Immature natural killer cell (primary cell): ENCODE measurements around the gene GPR85. TPM values are rescaled to one million over a fixed set of nuclear protein-coding genes. Genes with fewer than 3 reads are reported as not detected.

ENCODE experiments used
- DNase-seq, 3 donors: peaks; one replicate each; pipeline ENCODE4 v3.0.0; 2022; ENCODE audit warnings: mixed read lengths in 1 of 3
- H3K27ac Mint-ChIP-seq, 6 donors: one replicate each; pipeline ENCODE4 v1.8.0; 2020; ENCODE audit warnings: mixed read lengths in 6 of 6, mild to moderate bottlenecking in 5 of 6, inconsistent platforms in 4 of 6, moderate library complexity in 3 of 6
- H3K27me3 Mint-ChIP-seq, 3 donors: one replicate each; pipeline ENCODE4 v1.8.0; 2020 to 2021; ENCODE audit warnings: low read depth in 3 of 3, mild to moderate bottlenecking in 3 of 3, mixed read lengths in 3 of 3, moderate library complexity in 3 of 3, inconsistent platforms in 1 of 3
- H3K36me3 Mint-ChIP-seq, 3 donors: one replicate each; pipeline ENCODE4 v1.8.0; 2020; ENCODE audit warnings: mixed read lengths in 3 of 3, inconsistent platforms in 2 of 3, mild to moderate bottlenecking in 2 of 3
- H3K4me1 Mint-ChIP-seq, 2 donors: one replicate each; pipeline ENCODE4 v1.8.0; 2020; ENCODE audit warnings: inconsistent platforms in 2 of 2, mild to moderate bottlenecking in 2 of 2, mixed read lengths in 2 of 2, moderate library complexity in 1 of 2
- H3K4me3 Mint-ChIP-seq, 5 donors: one replicate each; pipeline ENCODE4 v1.8.0; 2020; ENCODE audit warnings: mild to moderate bottlenecking in 5 of 5, mixed read lengths in 5 of 5, inconsistent platforms in 3 of 5, moderate library complexity in 3 of 5
- H3K9me3 Mint-ChIP-seq, 6 donors: one replicate each; pipeline ENCODE4 v1.8.0; 2020; ENCODE audit warnings: mild to moderate bottlenecking in 6 of 6, mixed read lengths in 6 of 6, inconsistent platforms in 4 of 6, moderate library complexity in 3 of 6
- polyA plus RNA-seq, 3 donors: library from polyadenylated mRNA; unstranded; fragments of 300-500 nt; fragmentation: Illumina TruSeq; gene quantifications; one replicate each; pipeline ENCODE4 v1.2.3, GENCODE V29; 2021

The GPR85 gene
- polyA plus RNA-seq, 3 donors from 2014 or later, result not detected

- H3K9me3 Mint-ChIP-seq, result no peaks in the 10 kb centered on the region
These were observed 12.8 kb upstream of the GPR85 start for GRCh38 chr7:113099284-113099919.

DNA sequence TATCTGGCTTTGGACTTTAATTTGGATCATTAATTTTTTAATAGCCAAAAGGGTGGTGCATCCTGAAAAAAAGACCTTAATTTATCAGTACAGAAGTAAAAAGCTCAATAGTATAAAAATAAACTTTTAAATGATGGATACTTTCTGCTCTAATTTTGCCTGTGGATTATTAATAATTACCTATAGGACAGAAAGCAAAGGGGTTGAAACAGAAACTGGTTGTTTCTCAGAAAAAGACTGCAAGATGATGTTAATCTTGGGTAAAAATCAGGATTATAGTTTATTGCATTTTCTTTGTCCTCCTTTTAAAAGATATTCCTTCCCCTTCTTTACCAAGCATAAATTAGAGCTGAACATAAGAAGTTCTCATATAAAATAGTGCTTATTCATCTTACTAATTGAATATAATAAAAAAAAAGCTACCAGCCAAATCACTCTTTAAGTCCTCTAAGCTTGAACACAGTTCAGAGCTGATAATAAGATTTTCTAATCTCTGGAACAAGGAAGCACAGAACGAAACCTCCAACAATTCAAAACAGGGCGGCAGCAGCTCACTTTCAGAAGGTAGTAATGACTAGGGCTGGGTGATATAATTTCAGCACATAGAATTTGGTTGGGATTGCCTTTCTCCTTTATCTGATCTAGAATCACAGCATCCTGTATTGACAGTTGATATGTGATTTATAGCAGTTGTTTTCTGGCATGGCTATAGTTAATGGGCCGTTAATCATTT, 8.1 kb upstream of the GPR85 start:
- Mint-ChIP-seq H3K4me3 (no peak overlapping the region), H3K4me1 (no peaks in the 10 kb centered on the region), H3K9me3 (peaks cover 0 to 2% (median 0%) of the 10 kb centered on the region in 6 donors), H3K27ac (no peak overlapping the region), H3K27me3 (peaks cover 2 to 7% (median 4%) of the 10 kb centered on the region in 3 donors), H3K36me3 (no peaks in the 10 kb centered on the region)
- no peak for DNase-seq

More at GRCh38 chr7:113099284-113099919, 12.8 kb upstream of the GPR85 start:
- Mint-ChIP-seq H3K36me3 (no peaks in the 10 kb centered on the region), H3K27ac (no peak overlapping the region), H3K27me3 (peaks cover 0 to 9% (median 6%) of the 10 kb centered on the region in 3 donors), H3K4me3 (no peak overlapping the region), H3K4me1 (no peaks in the 10 kb centered on the region)
- no peak for DNase-seq

DNA sequence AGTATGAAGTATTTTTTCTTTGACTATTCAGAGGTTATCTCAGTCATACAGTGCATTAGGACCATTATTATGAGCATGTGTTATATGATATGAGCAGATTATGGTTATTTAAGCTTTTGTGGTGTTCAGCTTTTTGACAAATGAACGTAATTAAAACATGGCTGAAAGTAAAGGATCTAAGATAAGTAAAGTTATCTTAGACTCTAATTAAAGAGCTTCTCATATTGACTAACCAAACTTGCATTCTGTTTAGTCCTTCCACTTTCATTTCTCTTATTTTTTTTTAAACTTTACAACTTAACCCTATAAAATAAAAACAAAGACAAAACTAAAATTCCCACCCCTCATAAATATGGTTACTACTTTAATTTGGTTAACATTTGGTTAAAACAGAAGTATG, 6.9 kb upstream of the GPR85 start:
- no peak overlapping the region for H3K4me3 Mint-ChIP-seq
- DNase-seq, result no peak
- no peaks in the 10 kb centered on the region for H3K36me3 Mint-ChIP-seq
- no peaks in the 10 kb centered on the region for H3K4me1 Mint-ChIP-seq
- no peak overlapping the region for H3K27ac Mint-ChIP-seq
- peaks cover 0 to 2% (median 0%) of the 10 kb centered on the region in 6 donors for H3K9me3 Mint-ChIP-seq
- peaks cover 2 to 7% (median 4%) of the 10 kb centered on the region in 3 donors for H3K27me3 Mint-ChIP-seq

GRCh38 chr7:113092762-113093161, 6.1 kb upstream of the GPR85 start:
- Mint-ChIP-seq H3K4me1 (no peaks in the 10 kb centered on the region), H3K27ac (no peak overlapping the region), H3K36me3 (no peaks in the 10 kb centered on the region), H3K27me3 (peaks cover 2 to 7% (median 4%) of the 10 kb centered on the region in 3 donors), H3K9me3 (peaks cover 0 to 4% (median 0%) of the 10 kb centered on the region in 6 donors), H3K4me3 (no peak overlapping the region)
- no peak for DNase-seq

- Mint-ChIP-seq H3K4me3 (peak overlapping the region in 1 of 5 donors; percentile 11), H3K9me3 (peaks cover 0 to 5% (median under 1%) of the 10 kb centered on the region in 6 donors), H3K36me3 (no peaks in the 10 kb centered on the region), H3K27me3 (peaks cover 3 to 20% (median 12%) of the 10 kb centered on the region in 3 donors), H3K27ac (no peak overlapping the region), H3K4me1 (no peaks in the 10 kb centered on the region)
- DNase-seq, result no peak
These were observed 708 bp upstream of the GPR85 start for GRCh38 chr7:113087071-113087998.

GRCh38 chr7:113085781-113086390, 741 bp downstream of the GPR85 start:
- H3K36me3 Mint-ChIP-seq, result no peaks in the 10 kb centered on the region
- H3K4me1 Mint-ChIP-seq, result no peaks in the 10 kb centered on the region
- H3K4me3 Mint-ChIP-seq, result peak overlapping the region in 1 of 5 donors; percentile 35
- no peak for DNase-seq
- H3K9me3 Mint-ChIP-seq, result peaks cover 0 to 5% (median under 1%) of the 10 kb centered on the region in 6 donors
- H3K27ac Mint-ChIP-seq, result no peak overlapping the region
- H3K27me3 Mint-ChIP-seq, result peaks cover 3 to 23% (median 10%) of the 10 kb centered on the region in 3 donors

GRCh38 chr7:113084496-113085172, 2.0 kb downstream of the GPR85 start:
- Mint-ChIP-seq H3K4me3 (no peak overlapping the region), H3K27me3 (peaks cover 3 to 23% (median 10%) of the 10 kb centered on the region in 3 donors), H3K9me3 (peaks cover 0 to 5% (median 0%) of the 10 kb centered on the region in 6 donors), H3K36me3 (no peaks in the 10 kb centered on the region), H3K27ac (no peak overlapping the region), H3K4me1 (no peaks in the 10 kb centered on the region)
- no peak for DNase-seq

DNA sequence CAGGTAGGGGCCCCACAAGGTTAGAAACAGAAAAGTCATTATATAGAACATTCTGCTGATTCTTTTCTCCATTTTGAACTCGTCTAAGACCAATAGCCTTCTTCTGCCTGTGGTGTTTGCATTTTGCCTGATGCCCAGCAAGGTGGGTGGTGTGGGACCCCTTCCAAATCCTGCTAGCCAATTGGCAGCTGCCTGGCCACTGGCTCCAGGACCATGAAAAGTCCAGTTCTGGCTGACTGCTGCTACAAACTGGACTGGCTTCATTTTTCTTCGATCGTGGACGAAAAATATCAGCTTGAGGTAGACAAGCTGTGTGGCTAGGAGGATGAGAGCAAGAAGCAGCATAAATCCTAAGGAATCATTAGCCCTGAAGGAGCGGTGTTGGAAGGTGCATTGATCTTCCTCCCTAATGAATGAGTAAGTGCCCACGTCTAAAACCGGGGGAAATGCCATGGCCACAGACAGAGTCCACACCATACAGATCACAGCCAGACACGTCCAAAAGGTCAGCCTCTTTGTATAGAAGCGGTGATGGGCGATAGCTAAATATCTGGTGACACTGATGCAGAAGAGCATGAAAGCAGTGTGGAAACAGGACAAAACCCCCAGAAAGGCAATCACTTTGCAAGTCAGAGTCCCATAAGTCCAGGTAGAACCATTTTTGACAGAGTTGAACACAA, 2.7 kb downstream of the GPR85 start:
- H3K9me3 Mint-ChIP-seq, result peaks cover 0 to 5% (median 0%) of the 10 kb centered on the region in 6 donors
- H3K27ac Mint-ChIP-seq, result no peak overlapping the region
- H3K4me1 Mint-ChIP-seq, result no peaks in the 10 kb centered on the region
- DNase-seq, result no peak
- H3K36me3 Mint-ChIP-seq, result no peaks in the 10 kb centered on the region
- H3K27me3 Mint-ChIP-seq, result peaks cover 3 to 23% (median 10%) of the 10 kb centered on the region in 3 donors
- no peak overlapping the region for H3K4me3 Mint-ChIP-seq

- peaks cover 3 to 23% (median 10%) of the 10 kb centered on the region in 3 donors for H3K27me3 Mint-ChIP-seq
These were observed 3.4 kb downstream of the GPR85 start for GRCh38 chr7:113083132-113083815.

DNA sequence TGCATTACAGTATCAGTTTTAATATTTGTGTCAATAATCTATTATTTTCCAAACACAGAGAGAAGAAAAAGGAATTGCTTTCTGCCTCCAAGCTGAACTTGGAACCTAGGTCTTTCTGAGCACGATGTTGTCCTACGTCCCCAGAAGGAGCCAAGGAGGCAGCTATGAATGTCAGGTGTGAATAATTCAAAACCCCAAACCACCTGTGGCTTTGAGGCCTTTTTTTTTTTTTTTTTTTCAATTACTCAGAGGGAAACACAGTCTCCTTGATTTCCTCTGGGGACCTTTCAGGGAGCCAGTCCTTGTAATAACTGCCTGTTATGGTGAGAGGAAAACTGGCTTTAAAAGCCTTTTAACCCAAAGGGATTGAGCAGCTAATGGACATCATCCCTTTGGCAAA, 8.3 kb downstream of the GPR85 start:
- no peak overlapping the region for H3K4me3 Mint-ChIP-seq
- peaks cover 0 to 6% (median 0%) of the 10 kb centered on the region in 3 donors for H3K27me3 Mint-ChIP-seq
- H3K27ac Mint-ChIP-seq, result no peak overlapping the region
- no peaks in the 10 kb centered on the region for H3K4me1 Mint-ChIP-seq
- no peaks in the 10 kb centered on the region for H3K36me3 Mint-ChIP-seq
- H3K9me3 Mint-ChIP-seq, result no peaks in the 10 kb centered on the region
- DNase-seq, result no peak

More at GRCh38 chr7:113083132-113083815, 3.4 kb downstream of the GPR85 start:
- Mint-ChIP-seq H3K36me3 (no peaks in the 10 kb centered on the region), H3K4me3 (no peak overlapping the region), H3K9me3 (peaks cover 0 to 5% (median 0%) of the 10 kb centered on the region in 6 donors), H3K27ac (no peak overlapping the region), H3K4me1 (no peaks in the 10 kb centered on the region)
- no peak for DNase-seq

DNA sequence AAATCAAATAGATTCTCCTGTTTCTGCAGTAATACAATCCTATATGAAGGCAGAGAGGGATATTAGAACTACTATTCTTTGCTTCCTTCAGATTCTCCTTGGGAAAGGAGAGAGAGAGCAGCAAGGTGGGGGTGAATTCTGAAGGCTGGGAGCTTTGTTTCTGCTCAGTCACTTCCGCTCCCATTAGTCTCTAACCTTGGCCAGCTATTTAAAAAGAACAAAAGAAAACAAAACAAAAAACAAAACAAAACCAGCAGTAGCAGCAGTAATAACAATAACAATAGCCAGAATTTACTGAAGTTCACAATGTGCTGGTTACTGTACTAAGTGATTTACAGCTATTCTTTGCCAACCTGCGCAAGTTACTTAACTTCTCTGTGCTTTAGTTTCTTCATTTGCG, 9.9 kb downstream of the GPR85 start:
- no peak for DNase-seq
- Mint-ChIP-seq H3K27ac (no peak overlapping the region), H3K36me3 (no peaks in the 10 kb centered on the region), H3K4me1 (no peaks in the 10 kb centered on the region), H3K4me3 (no peak overlapping the region), H3K27me3 (peaks cover 0 to 3% (median 0%) of the 10 kb centered on the region in 3 donors), H3K9me3 (no peaks in the 10 kb centered on the region)

DNA sequence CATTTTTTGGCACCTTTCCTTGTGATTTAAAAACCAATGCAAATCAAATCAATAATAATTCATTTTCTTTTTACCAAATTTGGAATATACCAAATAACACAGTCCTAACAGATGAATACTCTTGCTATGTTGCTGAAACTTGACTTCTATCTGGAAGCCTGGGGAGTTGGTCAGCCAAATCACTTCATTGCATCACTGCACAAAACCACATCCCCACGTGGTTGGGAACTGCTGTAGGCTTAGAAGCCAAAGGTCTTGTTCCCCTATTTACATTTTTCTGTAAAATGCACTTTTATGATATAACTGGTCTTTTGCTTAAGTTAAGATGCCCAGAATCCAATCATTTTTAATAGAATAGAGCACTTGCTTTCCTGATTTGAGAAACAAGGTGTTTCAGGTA, 15.2 kb downstream of the GPR85 start:
- Mint-ChIP-seq H3K36me3 (no peaks in the 10 kb centered on the region), H3K9me3 (peaks cover 0 to 5% (median 0%) of the 10 kb centered on the region in 6 donors), H3K27ac (no peak overlapping the region), H3K4me3 (no peak overlapping the region), H3K4me1 (no peaks in the 10 kb centered on the region), H3K27me3 (peaks cover 0 to 10% (median 0%) of the 10 kb centered on the region in 3 donors)
- DNase-seq, result no peak
